Ovary (tissue), 9 donors: ENCODE data around the gene C1QTNF8. TPM values are rescaled to one million over a fixed set of nuclear protein-coding genes. Genes with fewer than 3 reads are reported as not detected.

ENCODE experiments used
- DNase-seq, 5 donors: peaks; one replicate each; pipeline ENCODE4 v3.0.0-alpha.2; 2019 to 2020
- H3K27ac ChIP-seq, 2 donors: fragments of 200-600 bp; one replicate each; pipeline versions ENCODE4 v1.5.1 to v1.8.0; 2019 to 2022
- H3K27me3 ChIP-seq: fragments of 200-600 bp; one replicate; pipeline ENCODE4 v1.8.0; 2022
- H3K36me3 ChIP-seq: fragments of 200-600 bp; sonication (generic); one replicate; pipeline ENCODE4 v1.5.1; 2019
- H3K4me1 ChIP-seq: one replicate; pipeline ENCODE4 v1.8.1; 2013; ENCODE audit warnings: mild to moderate bottlenecking, moderate library complexity; ENCODE audit not compliant: insufficient read depth
- H3K4me3 ChIP-seq: fragments of 200-600 bp; sonication (generic); one replicate; pipeline ENCODE4 v1.5.1; 2017
- H3K9me3 ChIP-seq, 2 donors: fragments of 200-600 bp in 1 of 2; sonication (generic) in 1 of 2; one replicate each; pipeline versions ENCODE4 v1.5.1 to v1.8.1; 2013 to 2019; ENCODE audit warnings: mild to moderate bottlenecking in 1 of 2, moderate library complexity in 1 of 2
- EP300 ChIP-seq: sonication (generic); formaldehyde crosslinking; IDR thresholded peaks from one replicate; pipeline ENCODE4 v1.6.1; 2017; ENCODE audit warnings: antibody characterized with exemption
- POLR2A ChIP-seq: fragments of 450-650 bp; IDR thresholded peaks from one replicate; pipeline ENCODE4 v1.6.1; 2017; ENCODE audit warnings: antibody characterized with exemption, mild to moderate bottlenecking, moderate library complexity
- WGBS, 3 donors: extraction: QIAGEN DNeasy Blood & Tissue Kit in 1 of 3; methylation state at CpG; one replicate each; pipeline versions ENCODE4 v1.1.5 to v1.1.7; 2013 to 2017; 5-methylcytosine and 5-hydroxymethylcytosine counted together
- intact Hi-C, 4 donors: fragments of 100-400 bp; cut with DNase I; formaldehyde crosslinking; loops; one replicate each; pipeline versions ENCODE4 v1.11.0 to v1.15.1; 2022 to 2023
- polyA plus RNA-seq, 2 donors: library from polyadenylated mRNA; stranded (reverse); fragments of 200-250 nt in 1 of 2; fragments of 350-450 nt in 1 of 2; fragmentation: Illumina TruSeq in 1 of 2; extraction: RNeasy Lipid Tissue Mini Kit (QIAGEN cat#74804) in 1 of 2; gene quantifications; one replicate each; pipeline ENCODE4 v1.2.3, GENCODE V29; 2013 to 2014
- total RNA-seq, 7 donors: library from RNA; depleted of rRNA in 2 of 7; stranded (reverse); fragments of >200 nt in 2 of 7; fragmentation: NEBNext Ultra II Directional in 3 of 7; extraction: Animal tissue kit (Norgen Biotek cat#: 25700) in 3 of 7; gene quantifications; one replicate each; pipeline versions ENCODE4 v1.1.0 to v1.2.4, GENCODE V29; 2016 to 2023
- TF ChIP-seq, protein P1 (sequence below), 3 donors: fragments of 450-650 bp in 2 of 3; fragments of 200-600 bp in 1 of 3; IDR thresholded peaks; one replicate each; pipeline versions ENCODE4 v1.5.1 to v1.8.0; 2016 to 2022; ENCODE audit warnings: antibody characterized with exemption in 3 of 3, mild to moderate bottlenecking in 1 of 3
- donor health status: DM: no; HTN: no; CAD: no; lungs with moderate emphysema.
- donor health status: DM: no; HTN: no; CAD: no.
- donor health status: Bipolar disorder and iron deficiency.
- donor health status: DM: yes; HTN: yes; CAD: no.
- donor health status: DM: no; HTN: no; CAD: no.
- donor health status: DM: yes; HTN: yes; CAD: no.

C1QTNF8 gene
- total and polyA plus RNA-seq, 9 donors = 0.80 TPM; not detected in 8

- H3K27ac ChIP-seq = no peak overlapping the region
- WGBS, 3 donors = 54 to 67% (median 59%) methylated on average over 27 to 34 of the region's 34 CpGs
- H3K27me3 ChIP-seq = no peaks in the 10 kb centered on the region
- no peaks in the 10 kb centered on the region for H3K9me3 ChIP-seq
- intact Hi-C loops = loop anchor here in 2 of 4 donors (5.0 to 10.0 kb wide), 2 partner anchors 284 to 386 kb away; no protein-coding TSS in a partner anchor
- H3K4me3 ChIP-seq = no peak overlapping the region
- no peak for DNase-seq
- no peak for TF ChIP-seq EP300
- TF ChIP-seq, protein P1, sequence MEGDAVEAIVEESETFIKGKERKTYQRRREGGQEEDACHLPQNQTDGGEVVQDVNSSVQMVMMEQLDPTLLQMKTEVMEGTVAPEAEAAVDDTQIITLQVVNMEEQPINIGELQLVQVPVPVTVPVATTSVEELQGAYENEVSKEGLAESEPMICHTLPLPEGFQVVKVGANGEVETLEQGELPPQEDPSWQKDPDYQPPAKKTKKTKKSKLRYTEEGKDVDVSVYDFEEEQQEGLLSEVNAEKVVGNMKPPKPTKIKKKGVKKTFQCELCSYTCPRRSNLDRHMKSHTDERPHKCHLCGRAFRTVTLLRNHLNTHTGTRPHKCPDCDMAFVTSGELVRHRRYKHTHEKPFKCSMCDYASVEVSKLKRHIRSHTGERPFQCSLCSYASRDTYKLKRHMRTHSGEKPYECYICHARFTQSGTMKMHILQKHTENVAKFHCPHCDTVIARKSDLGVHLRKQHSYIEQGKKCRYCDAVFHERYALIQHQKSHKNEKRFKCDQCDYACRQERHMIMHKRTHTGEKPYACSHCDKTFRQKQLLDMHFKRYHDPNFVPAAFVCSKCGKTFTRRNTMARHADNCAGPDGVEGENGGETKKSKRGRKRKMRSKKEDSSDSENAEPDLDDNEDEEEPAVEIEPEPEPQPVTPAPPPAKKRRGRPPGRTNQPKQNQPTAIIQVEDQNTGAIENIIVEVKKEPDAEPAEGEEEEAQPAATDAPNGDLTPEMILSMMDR (IDR thresholded peaks at IDR 0.05) = no peak
- TF ChIP-seq POLR2A = no peak
- H3K4me1 ChIP-seq = peaks cover 3% of the 10 kb centered on the region
- H3K36me3 ChIP-seq = no peaks in the 10 kb centered on the region
Measured at GRCh38 chr16:1098266-1098991, 2.4 kb upstream of the C1QTNF8 start.

GRCh38 chr16:1097800-1098199 lies 1.8 kb upstream of the C1QTNF8 start:
- Histone ChIP-seq H3K36me3 (no peaks in the 10 kb centered on the region), H3K27ac (no peak overlapping the region), H3K4me3 (no peak overlapping the region), H3K9me3 (no peaks in the 10 kb centered on the region), H3K4me1 (peaks cover under 1% of the 10 kb centered on the region), H3K27me3 (no peaks in the 10 kb centered on the region)
- no peak for DNase-seq
- WGBS, 3 donors = 67 to 86% (median 74%) methylated on average over 18 to 23 of the region's 23 CpGs
- TF ChIP-seq POLR2A (no peak), EP300 (no peak)
- TF ChIP-seq, protein P1 (IDR thresholded peaks at IDR 0.05) = no peak
- intact Hi-C loops = loop anchor here in 2 of 4 donors (5.0 to 10.0 kb wide), 2 partner anchors 283 to 385 kb away; no protein-coding TSS in a partner anchor

- Histone ChIP-seq H3K27ac (no peak overlapping the region), H3K4me3 (no peak overlapping the region), H3K9me3 (no peaks in the 10 kb centered on the region), H3K36me3 (no peaks in the 10 kb centered on the region), H3K27me3 (no peaks in the 10 kb centered on the region), H3K4me1 (no peaks in the 10 kb centered on the region)
- 73 to 84% (median 75%) methylated on average over 8 to 18 of the region's 18 CpGs for WGBS, 3 donors
- DNase-seq = no peak
- intact Hi-C loops = loop anchor here in 2 of 4 donors (5.0 to 10.0 kb wide), 2 partner anchors 282 to 385 kb away; no protein-coding TSS in a partner anchor
- TF ChIP-seq EP300 (no peak), POLR2A (no peak)
- TF ChIP-seq, protein P1 (IDR thresholded peaks at IDR 0.05) = no peak
Measured at GRCh38 chr16:1097156-1097555, 1.1 kb upstream of the C1QTNF8 start.

GRCh38 chr16:1095450-1096168 lies 435 bp downstream of the C1QTNF8 start:
- H3K36me3 ChIP-seq = no peaks in the 10 kb centered on the region
- peaks cover 2% of the 10 kb centered on the region for H3K4me1 ChIP-seq
- no peaks in the 10 kb centered on the region for H3K9me3 ChIP-seq
- TF ChIP-seq, protein P1 (IDR thresholded peaks at IDR 0.05) = no peak
- no peak for TF ChIP-seq POLR2A
- TF ChIP-seq EP300 = no peak
- H3K27me3 ChIP-seq = no peaks in the 10 kb centered on the region
- H3K4me3 ChIP-seq = no peak overlapping the region
- 56 to 69% (median 66%) methylated on average over 7 to 16 of the region's 16 CpGs for WGBS, 3 donors
- intact Hi-C loops = loop anchor here in 2 of 4 donors (5.0 to 10.0 kb wide), 2 partner anchors 281 to 383 kb away; no protein-coding TSS in a partner anchor
- H3K27ac ChIP-seq = no peak overlapping the region
- no peak for DNase-seq
